ENCODE data around the gene SEMA5B. TPM values are rescaled to one million over a fixed set of nuclear protein-coding genes. Genes with fewer than 3 reads are reported as not detected.

The SEMA5B gene
- total RNA-seq, 1 experiment from 2014 or later = 0.04 TPM

- BruUV-seq (replicated peaks) = no TSS peak
- TF ChIP-seq EZH2 (IDR thresholded peaks at IDR 0.05; ENCODE audit: low read length, unreplicated experiment) (no peak), CTCF (conservative IDR thresholded peaks at IDR 0.05; ENCODE audit: low read depth, low read length) (no peak), EZH2phosphoT487 (IDR thresholded peaks at IDR 0.05; ENCODE audit: borderline replicate concordance, low read length) (no peak)
- no peak overlapping the region for H3K9ac ChIP-seq (ENCODE audit: low read length)
- H3K36me3 ChIP-seq (ENCODE audit: low read depth, low read length) = no peaks in the 10 kb centered on the region
- H3K4me3 ChIP-seq (ENCODE audit: low read length) = no peak overlapping the region
- no peaks in the 10 kb centered on the region for H3K9me3 ChIP-seq (ENCODE audit: low read length)
- intact Hi-C loops (cut with micrococcal nuclease) = no loop called here
- no peaks in the 10 kb centered on the region for H3F3A ChIP-seq (ENCODE audit: low read length, unreplicated experiment)
- DNase-seq (no peak), ATAC-seq (no peak)
- peaks cover 5% of the 10 kb centered on the region; the same call in 1 of the 2 replicates for H3K4me1 ChIP-seq (ENCODE audit: insufficient read depth, low read length)
- no peaks in the 10 kb centered on the region for H3K9me2 ChIP-seq (replicated peaks; ENCODE audit: low read length)
- no peak overlapping the region for H3K27ac ChIP-seq (ENCODE audit: low read length)
- no peaks in the 10 kb centered on the region for H4K20me1 ChIP-seq (ENCODE audit: low read length)
- no peak overlapping the region for H2AFZ ChIP-seq (ENCODE audit: low read length)
- ChIA-PET CTCF (no interaction called here), POLR2A (ENCODE audit: unreplicated experiment) (no interaction called here)
- H3K79me2 ChIP-seq (ENCODE audit: low read length) = no peaks in the 10 kb centered on the region
- peaks cover 14% of the 10 kb centered on the region for H3K27me3 ChIP-seq (ENCODE audit: low read length)
- H3K4me2 ChIP-seq (ENCODE audit: low read length) = no peak overlapping the region
Measured at GRCh38 chr3:123047062-123047319, 19.4 kb upstream of the SEMA5B start.

GRCh38 chr3:123046262-123047061 lies 18.9 kb upstream of the SEMA5B start:
- Histone ChIP-seq H3K4me2 (ENCODE audit: low read length) (no peak overlapping the region), H3F3A (ENCODE audit: low read length, unreplicated experiment) (no peaks in the 10 kb centered on the region), H3K4me1 (ENCODE audit: insufficient read depth, low read length) (peaks cover 5% of the 10 kb centered on the region; the same call in 1 of the 2 replicates), H3K27me3 (ENCODE audit: low read length) (peaks cover 20% of the 10 kb centered on the region), H3K4me3 (ENCODE audit: low read length) (no peak overlapping the region), H4K20me1 (ENCODE audit: low read length) (no peaks in the 10 kb centered on the region), H2AFZ (ENCODE audit: low read length) (no peak overlapping the region), H3K9me2 (replicated peaks; ENCODE audit: low read length) (no peaks in the 10 kb centered on the region), H3K9ac (ENCODE audit: low read length) (no peak overlapping the region), H3K27ac (ENCODE audit: low read length) (no peak overlapping the region), H3K79me2 (ENCODE audit: low read length) (no peaks in the 10 kb centered on the region), H3K36me3 (ENCODE audit: low read depth, low read length) (no peaks in the 10 kb centered on the region), H3K9me3 (ENCODE audit: low read length) (no peaks in the 10 kb centered on the region)
- TF ChIP-seq EZH2phosphoT487 (IDR thresholded peaks at IDR 0.05; ENCODE audit: borderline replicate concordance, low read length) = no peak
- ATAC-seq (peak; percentile 73), DNase-seq (peak; percentile 60)
- intact Hi-C loops (cut with micrococcal nuclease) = no loop called here
- BruUV-seq (replicated peaks) = no TSS peak
- ChIA-PET POLR2A (ENCODE audit: unreplicated experiment) (interaction anchor here (0.6 kb wide), 1 partner anchor 10 kb away, joined by 4 read pairs; no protein-coding TSS in a partner anchor), CTCF (no interaction called here)

- CTCF ChIA-PET = no interaction called here
- no peaks in the 10 kb centered on the region for H3K79me2 ChIP-seq (ENCODE audit: low read length)
- peak; percentile 23; the same call in 1 of the 2 replicates for ATAC-seq
Measured at GRCh38 chr3:123044981-123045763, 17.6 kb upstream of the SEMA5B start.

More at GRCh38 chr3:123044981-123045763, 17.6 kb upstream of the SEMA5B start:
- Histone ChIP-seq H3K9me3 (ENCODE audit: low read length) (no peaks in the 10 kb centered on the region), H3K4me3 (ENCODE audit: low read length) (no peak overlapping the region), H4K20me1 (ENCODE audit: low read length) (no peaks in the 10 kb centered on the region), H3F3A (ENCODE audit: low read length, unreplicated experiment) (no peaks in the 10 kb centered on the region), H3K27me3 (ENCODE audit: low read length) (peaks cover 32% of the 10 kb centered on the region), H3K9ac (ENCODE audit: low read length) (no peak overlapping the region), H3K4me2 (ENCODE audit: low read length) (no peak overlapping the region), H3K27ac (ENCODE audit: low read length) (no peak overlapping the region), H2AFZ (ENCODE audit: low read length) (no peak overlapping the region), H3K9me2 (replicated peaks; ENCODE audit: low read length) (no peaks in the 10 kb centered on the region), H3K36me3 (ENCODE audit: low read depth, low read length) (no peaks in the 10 kb centered on the region), H3K4me1 (ENCODE audit: insufficient read depth, low read length) (peaks cover 5% of the 10 kb centered on the region; the same call in 1 of the 2 replicates)
- no peak for TF ChIP-seq EZH2phosphoT487 (IDR thresholded peaks at IDR 0.05; ENCODE audit: borderline replicate concordance, low read length)
- no peak for TF ChIP-seq EZH2 (IDR thresholded peaks at IDR 0.05; ENCODE audit: low read length, unreplicated experiment)
- TF ChIP-seq CTCF (conservative IDR thresholded peaks at IDR 0.05; ENCODE audit: low read depth, low read length) = no peak
- no peak for DNase-seq
- intact Hi-C loops (cut with micrococcal nuclease) = no loop called here
- POLR2A ChIA-PET (ENCODE audit: unreplicated experiment) = no interaction called here
- BruUV-seq (replicated peaks) = no TSS peak

Measured in PC-3 (cell line).